ENCODE measurements around the gene ETV7.

DNA sequence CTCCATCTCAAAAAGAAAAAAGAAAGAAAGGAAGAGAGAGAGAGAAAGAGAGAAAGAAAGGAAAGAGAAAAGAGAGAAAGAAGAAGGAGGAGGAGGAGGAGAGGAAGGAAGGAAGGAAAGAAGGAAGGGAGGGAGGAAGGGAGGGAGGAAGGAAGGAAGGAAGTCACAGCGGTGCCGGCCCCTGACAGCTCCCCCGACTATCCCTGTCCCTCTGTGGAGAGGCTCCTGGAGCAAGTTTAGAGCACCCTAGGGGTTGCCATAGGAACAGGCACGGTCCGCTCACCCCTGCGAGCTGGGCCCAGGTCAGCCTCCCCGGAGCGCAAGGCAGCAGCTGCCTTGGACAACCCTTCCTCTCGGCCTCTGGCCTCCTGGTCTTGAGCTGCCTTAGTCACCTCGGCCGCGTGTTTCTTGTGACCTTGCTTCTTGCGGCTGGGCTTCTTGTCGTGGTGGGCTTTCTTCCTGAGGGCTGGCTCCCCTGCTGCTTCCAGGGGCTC lies 57.6 kb downstream of the ETV7 start:
- TF ChIP-seq SP1 (IDR thresholded peaks at IDR 0.05): no peak
- TF ChIP-seq SUZ12 (IDR thresholded peaks at IDR 0.05): no peak
- no peak for TF ChIP-seq FOXM1 (IDR thresholded peaks at IDR 0.05; ENCODE audit: borderline replicate concordance)
- no peak for TF ChIP-seq LEF1 (IDR thresholded peaks at IDR 0.05; ENCODE audit: borderline replicate concordance)
- TF ChIP-seq FOXK2 (IDR thresholded peaks at IDR 0.05): no peak
- TF ChIP-seq BHLHE40 (IDR thresholded peaks at IDR 0.05; ENCODE audit: borderline replicate concordance): no peak
- no peak for TF ChIP-seq ELF4 (IDR thresholded peaks at IDR 0.05)
- no peak for TF ChIP-seq ZNF384 (IDR thresholded peaks at IDR 0.05)
- TF ChIP-seq TARDBP (IDR thresholded peaks at IDR 0.05): no peak
- no peak for TF ChIP-seq HDGF (IDR thresholded peaks at IDR 0.05; ENCODE audit: borderline replicate concordance)
- TF ChIP-seq FOXA1 (IDR thresholded peaks at IDR 0.05): no peak
- TF ChIP-seq NFRKB (IDR thresholded peaks at IDR 0.05): no peak

Measured in HEK293T (cell line).